Mesodermal cell (in vitro differentiated cells): ENCODE results near the gene ZNF570.

ENCODE experiments used
- H3K27ac ChIP-seq: 2 replicates; pipeline ENCODE4 v1.7.0; 2013; ENCODE audit warnings: mild to moderate bottlenecking, low read depth, low read length, moderate library complexity; ENCODE audit not compliant: severe bottlenecking
- H3K36me3 ChIP-seq: 2 replicates; pipeline ENCODE4 v1.7.1; 2013; ENCODE audit warnings: mild to moderate bottlenecking, low read length, moderate library complexity; ENCODE audit not compliant: control insufficient read depth, insufficient read depth
- H3K4me1 ChIP-seq: one replicate; pipeline ENCODE4 v1.7.1; 2013; ENCODE audit warnings: mild to moderate bottlenecking, low read length; ENCODE audit not compliant: insufficient read depth, control insufficient read depth, poor library complexity, severe bottlenecking
- H3K4me3 ChIP-seq: 2 replicates; pipeline ENCODE4 v1.7.0; 2013; ENCODE audit warnings: low read length, control low read depth, mild to moderate bottlenecking; ENCODE audit not compliant: insufficient read depth, poor library complexity, severe bottlenecking; ENCODE audit errors: extremely low read depth
- H3K9me3 ChIP-seq: 2 replicates; pipeline ENCODE4 v1.7.1; 2013; ENCODE audit warnings: mild to moderate bottlenecking, low read length, moderate library complexity; ENCODE audit not compliant: control insufficient read depth
- whole genome bisulfite sequencing, 2 experiments: methylation state at CpG; one replicate each; pipeline ENCODE4 v1.1.5; 2013; ENCODE audit warnings: missing lambda C conversion rate in 2 of 2; ENCODE audit not compliant: insufficient coverage in 2 of 2; 5-methylcytosine and 5-hydroxymethylcytosine counted together

Gene ZNF570

GRCh38 chr19:37505958-37506386 lies 36.8 kb downstream of the ZNF570 start:
- Histone ChIP-seq H3K9me3 (peaks cover 34% of the 10 kb centered on the region), H3K27ac (peak overlapping the region; percentile 88), H3K4me3 (peak overlapping the region; percentile 64), H3K36me3 (no peaks in the 10 kb centered on the region), H3K4me1 (no peaks in the 10 kb centered on the region)
- WGBS, 2 experiments: 16 to 19% methylated on average over 9 to 10 of the region's 12 CpGs

GRCh38 chr19:37506387-37507166 lies 37.4 kb downstream of the ZNF570 start, which contains the start of gene ZNF793:
Gene ZNF793, plus strand, starts transcription at chr19:37506939. Its CDS starts 16,501 bp downstream, at chr19:37523440.
- peak within 1 kb of the TSS; percentile 88 for H3K27ac ChIP-seq
- no peaks in the 10 kb centered on the region for H3K4me1 ChIP-seq
- H3K36me3 ChIP-seq: peaks cover 5% of the 10 kb centered on the region
- WGBS, 2 experiments: 15% methylated on average over 35 to 39 of the region's 40 CpGs
- peak within 1 kb of the TSS; percentile 64 for H3K4me3 ChIP-seq
- peaks cover 34% of the 10 kb centered on the region for H3K9me3 ChIP-seq

GRCh38 chr19:37507167-37507464 lies 38.0 kb downstream of the ZNF570 start:
- H3K9me3 ChIP-seq: peaks cover 34% of the 10 kb centered on the region
- H3K27ac ChIP-seq: no peak overlapping the region
- peaks cover 5% of the 10 kb centered on the region for H3K36me3 ChIP-seq
- H3K4me1 ChIP-seq: no peaks in the 10 kb centered on the region
- 22 to 34% methylated on average over 4 to 9 of the region's 9 CpGs for WGBS, 2 experiments
- peak overlapping the region; percentile 64 for H3K4me3 ChIP-seq

GRCh38 chr19:37511186-37511585 lies 42.0 kb downstream of the ZNF570 start:
- Histone ChIP-seq H3K9me3 (peaks cover 18% of the 10 kb centered on the region), H3K36me3 (peaks cover 5% of the 10 kb centered on the region), H3K4me3 (no peak overlapping the region), H3K27ac (no peak overlapping the region), H3K4me1 (no peaks in the 10 kb centered on the region)
- WGBS, 2 experiments: 89% methylated on average over 3 of the region's 3 CpGs; no CpG with 5 or more reads in 1 of the 2 experiments

GRCh38 chr19:37511821-37512220 lies 42.7 kb downstream of the ZNF570 start:
- H3K27ac ChIP-seq: no peak overlapping the region
- no peaks in the 10 kb centered on the region for H3K4me1 ChIP-seq
- peaks cover 16% of the 10 kb centered on the region for H3K9me3 ChIP-seq
- 81 to 93% methylated on average over 2 to 3 of the region's 3 CpGs for WGBS, 2 experiments
- H3K4me3 ChIP-seq: no peak overlapping the region
- peaks cover 5% of the 10 kb centered on the region for H3K36me3 ChIP-seq

GRCh38 chr19:37513397-37513796 lies 44.2 kb downstream of the ZNF570 start:
- H3K4me3 ChIP-seq: no peak overlapping the region
- no CpG with 5 or more reads among the region's 2 CpGs for WGBS, 2 experiments
- no peak overlapping the region for H3K27ac ChIP-seq
- no peaks in the 10 kb centered on the region for H3K4me1 ChIP-seq
- peaks cover under 1% of the 10 kb centered on the region for H3K9me3 ChIP-seq
- H3K36me3 ChIP-seq: peaks cover 5% of the 10 kb centered on the region

GRCh38 chr19:37519890-37520289 lies 50.7 kb downstream of the ZNF570 start:
- peaks cover 9% of the 10 kb centered on the region for H3K36me3 ChIP-seq

GRCh38 chr19:37537391-37537947 lies 68.3 kb downstream of the ZNF570 start:
- Histone ChIP-seq H3K36me3 (peaks cover 35% of the 10 kb centered on the region), H3K9me3 (peaks cover 45% of the 10 kb centered on the region), H3K4me1 (no peaks in the 10 kb centered on the region), H3K27ac (no peak overlapping the region), H3K4me3 (no peak overlapping the region)
- 76 to 86% methylated on average over 4 to 7 of the region's 7 CpGs for WGBS, 2 experiments

More at GRCh38 chr19:37519890-37520289, 50.7 kb downstream of the ZNF570 start:
- Histone ChIP-seq H3K4me3 (no peak overlapping the region), H3K9me3 (peaks cover 16% of the 10 kb centered on the region), H3K27ac (no peak overlapping the region), H3K4me1 (no peaks in the 10 kb centered on the region)
- WGBS, 2 experiments: 43 to 80% methylated on average over 1 of the region's 2 CpGs
